Islet of Langerhans (tissue), 1 donor: ENCODE measurements around the gene CTNNBIP1.

Experiments
- FAIRE-seq: peaks from one replicate; lab custom pipeline; 2011; peaks lifted over from hg19 to GRCh38; lab: Jason Lieb, UNC

The CTNNBIP1 gene

DNA sequence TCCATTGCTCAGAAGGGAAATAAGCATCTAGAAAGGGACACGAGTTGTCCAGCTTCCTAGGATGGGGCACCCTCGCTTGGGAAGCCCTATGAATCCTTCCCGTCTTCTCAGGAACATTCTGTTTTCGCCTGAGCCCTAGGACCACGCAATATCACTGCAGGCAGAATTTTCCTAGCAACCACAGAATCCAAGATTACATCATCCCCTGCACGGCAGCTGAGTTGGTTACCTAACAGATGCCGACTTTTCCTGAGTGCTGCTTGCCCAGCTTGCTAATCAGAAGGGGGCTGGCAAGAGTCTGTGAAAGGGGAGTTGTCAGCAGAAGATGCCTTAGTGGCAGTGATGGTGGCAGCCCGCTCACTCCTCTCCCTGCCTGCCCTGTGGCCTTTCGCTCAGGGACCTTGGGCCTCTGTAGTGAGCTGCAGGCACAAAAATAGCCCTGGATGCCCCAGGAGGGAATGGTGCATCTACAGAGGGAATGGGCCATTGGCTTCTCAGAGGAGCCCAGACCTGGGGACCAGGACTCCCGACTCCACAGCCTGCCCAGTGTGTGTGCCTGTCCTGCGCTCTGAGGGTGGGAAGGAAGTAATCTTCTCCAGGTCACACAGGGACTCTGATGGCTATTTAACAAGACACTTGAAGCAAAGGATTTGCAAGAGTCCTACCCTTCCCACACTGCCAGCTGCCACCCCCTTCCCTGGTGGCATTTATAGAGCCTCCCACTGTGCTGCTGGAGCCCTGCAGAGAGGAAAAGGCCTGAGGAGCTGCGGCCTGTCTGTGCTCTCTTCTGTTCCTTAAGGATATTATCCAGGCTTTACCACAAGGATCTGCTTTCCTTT lies 57.4 kb downstream of the CTNNBIP1 start:
- peak; percentile 93 for FAIRE-seq

DNA sequence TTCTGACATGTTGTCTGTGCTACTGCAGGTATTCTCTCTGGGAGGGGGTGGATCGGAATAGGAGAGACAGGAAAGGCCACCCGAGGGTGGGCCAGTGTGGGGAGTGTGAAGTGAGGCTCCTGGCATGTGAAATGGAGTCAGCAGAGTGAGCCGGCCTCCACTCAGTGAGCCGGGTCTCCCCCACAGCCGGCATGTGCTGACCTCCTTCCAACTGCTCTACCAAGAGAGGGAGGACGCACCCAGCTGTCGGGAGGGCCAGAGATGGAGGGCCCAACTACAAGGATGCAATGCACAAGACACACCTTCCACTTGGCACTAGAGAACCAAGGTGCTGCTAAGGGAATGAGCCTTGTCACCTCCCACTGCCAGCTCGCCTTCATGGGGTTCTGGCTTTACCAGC lies 58.1 kb downstream of the CTNNBIP1 start:
- FAIRE-seq: no peak

DNA sequence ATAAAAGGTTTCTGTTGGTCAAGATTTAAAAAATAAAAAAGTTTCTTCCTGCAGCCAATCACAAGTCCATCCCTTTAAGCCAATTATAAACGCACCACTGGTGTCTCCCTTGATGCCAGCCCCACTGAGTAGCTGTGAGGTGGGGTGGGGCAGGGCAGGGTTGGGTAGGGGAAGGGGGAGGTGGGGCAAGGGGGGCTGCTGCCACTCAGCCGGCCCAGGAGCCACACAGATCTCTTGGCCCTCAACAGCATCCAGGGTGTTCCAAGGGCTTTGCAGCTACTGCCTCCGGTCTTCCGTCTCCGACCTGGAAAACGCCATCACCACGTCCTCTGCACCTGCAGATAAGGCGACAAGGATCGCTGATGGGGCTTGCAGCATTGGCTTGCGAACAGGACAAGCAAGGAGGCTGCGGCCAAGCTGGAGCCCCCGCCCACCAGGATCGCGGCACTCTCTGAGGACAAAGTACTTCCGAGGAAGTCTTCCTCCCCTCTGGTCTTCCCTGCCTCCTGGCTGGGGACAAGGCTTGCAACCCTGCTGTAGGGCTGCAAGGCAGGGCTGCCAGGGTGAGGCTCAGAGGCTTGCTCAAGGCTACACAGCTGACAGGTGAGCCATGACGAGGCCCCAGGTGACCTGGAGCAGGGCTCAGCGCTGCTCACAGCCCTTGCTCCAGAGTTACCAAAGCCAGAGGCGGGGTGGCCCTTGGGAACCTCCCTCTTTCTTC lies 59.5 kb downstream of the CTNNBIP1 start:
- no peak for FAIRE-seq

DNA sequence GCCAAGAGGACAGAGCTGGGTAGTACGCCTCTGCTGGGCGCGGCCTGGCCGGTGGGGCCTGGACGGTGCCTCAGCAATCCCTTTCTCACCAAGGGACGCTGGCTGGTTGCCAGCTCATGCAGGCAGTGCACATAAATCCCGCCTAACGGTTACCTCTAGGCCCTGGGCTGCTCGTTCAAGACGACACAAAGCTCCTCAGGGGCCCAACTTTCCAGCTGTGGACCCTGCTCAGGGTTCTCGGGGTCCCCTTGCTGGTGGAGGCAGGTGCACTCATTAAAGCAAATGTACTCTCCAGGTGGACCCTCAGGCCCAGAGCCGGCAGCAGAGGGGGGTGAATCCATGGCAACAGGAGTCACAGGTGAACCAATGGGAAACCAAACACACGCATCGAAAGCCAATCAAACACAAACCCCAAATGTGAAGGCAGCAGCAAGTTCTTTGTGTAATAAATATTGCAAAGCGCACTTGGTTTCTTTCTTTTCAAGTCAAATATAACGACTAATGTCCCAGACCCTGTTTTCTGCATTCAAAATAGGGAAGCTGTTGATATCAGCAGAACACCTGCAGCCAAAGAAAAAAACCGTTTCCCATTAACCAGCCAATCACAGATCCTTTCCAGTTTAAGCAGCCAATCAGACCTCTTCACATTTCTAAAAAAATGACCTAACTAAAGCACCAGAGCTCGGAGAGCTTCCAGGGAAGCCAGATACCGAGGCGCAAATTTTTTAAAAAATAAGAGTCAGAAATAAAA lies 60.2 kb downstream of the CTNNBIP1 start:
- FAIRE-seq: no peak

DNA sequence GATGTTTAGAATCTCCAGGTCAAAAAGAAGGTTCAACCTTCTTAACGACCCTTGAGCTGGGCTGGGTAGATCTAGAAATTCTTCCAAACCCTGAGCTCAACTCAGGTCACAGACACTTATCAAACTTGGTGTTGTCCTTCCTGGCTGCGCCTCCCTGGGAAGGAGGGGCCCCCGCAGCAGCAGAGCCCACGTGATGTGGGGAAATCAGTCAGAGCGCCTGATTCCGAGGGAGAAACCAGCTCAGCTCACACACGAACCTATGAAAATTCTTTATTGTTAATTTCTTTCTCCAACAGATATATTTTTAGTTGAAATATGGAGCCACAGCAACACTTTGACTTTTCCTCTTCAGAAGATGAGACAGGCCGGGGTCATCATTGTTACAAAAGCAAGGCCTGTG lies 62.0 kb downstream of the CTNNBIP1 start:
- FAIRE-seq: no peak

DNA sequence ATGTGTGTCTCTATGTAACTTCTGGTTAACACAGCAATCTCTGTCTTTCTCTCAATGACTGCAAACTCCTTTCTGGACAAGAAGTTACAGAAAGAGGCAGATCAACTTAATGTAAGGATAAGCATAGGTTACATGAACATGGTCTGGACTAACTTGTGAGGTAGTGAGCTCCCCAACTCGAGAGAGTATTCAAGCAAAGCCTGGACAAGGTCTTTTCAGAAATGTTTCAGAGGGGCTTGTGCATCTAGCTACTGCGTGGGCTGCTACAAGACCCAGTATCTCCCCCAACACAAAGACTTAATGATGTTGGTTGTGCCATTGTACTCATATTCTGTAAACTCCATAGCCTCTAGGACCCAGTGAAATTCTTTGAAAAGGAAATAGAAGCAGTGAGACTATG lies 62.8 kb downstream of the CTNNBIP1 start:
- FAIRE-seq: no peak

DNA sequence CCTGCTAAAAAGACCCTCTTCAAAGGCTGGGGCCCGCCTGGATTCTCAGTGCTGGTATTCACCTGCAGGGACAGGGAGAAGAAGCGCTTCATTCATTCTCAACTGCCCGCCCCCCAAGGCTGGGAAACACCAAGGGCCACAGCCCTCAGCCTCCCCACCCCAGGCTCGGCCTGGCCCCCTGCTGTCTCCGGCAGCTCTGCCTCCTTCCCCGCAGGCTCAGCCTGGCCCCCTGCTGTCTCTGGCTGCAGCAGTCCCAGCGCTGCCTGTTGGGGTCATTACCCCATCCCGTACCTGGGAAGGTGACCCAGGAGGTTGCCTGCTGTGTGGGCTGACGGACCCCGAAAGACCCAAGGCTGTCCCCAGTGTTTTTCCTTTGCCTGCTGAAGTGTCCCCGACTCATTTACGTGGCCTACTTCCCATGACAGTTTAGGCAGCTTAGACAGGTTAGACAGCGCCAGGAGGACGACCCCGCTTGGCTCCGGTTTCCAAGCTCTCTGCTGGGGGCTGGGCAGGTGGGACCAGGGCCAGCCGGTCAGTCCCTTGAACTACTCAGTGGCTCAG lies 63.4 kb downstream of the CTNNBIP1 start:
- FAIRE-seq: no peak

DNA sequence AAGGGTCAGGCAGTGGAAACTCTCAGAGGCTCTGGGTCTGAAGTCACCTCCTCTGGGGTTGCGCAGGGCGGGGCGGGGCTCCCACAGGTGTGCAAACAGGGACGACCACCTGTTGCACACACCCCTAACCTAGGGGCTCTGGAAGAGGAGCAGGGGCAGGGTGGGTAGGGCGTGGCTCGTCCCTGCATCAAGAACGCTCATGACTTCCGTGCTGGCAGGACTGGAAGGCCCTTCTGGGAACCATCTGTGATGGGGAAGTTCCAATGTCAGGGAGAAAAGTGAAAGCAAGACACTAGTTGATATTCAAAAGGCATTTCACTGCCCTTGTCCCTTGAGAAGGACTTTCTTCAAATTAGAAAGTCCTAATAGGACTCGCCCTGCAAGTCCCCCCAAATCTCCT lies 64.2 kb downstream of the CTNNBIP1 start:
- FAIRE-seq: no peak

DNA sequence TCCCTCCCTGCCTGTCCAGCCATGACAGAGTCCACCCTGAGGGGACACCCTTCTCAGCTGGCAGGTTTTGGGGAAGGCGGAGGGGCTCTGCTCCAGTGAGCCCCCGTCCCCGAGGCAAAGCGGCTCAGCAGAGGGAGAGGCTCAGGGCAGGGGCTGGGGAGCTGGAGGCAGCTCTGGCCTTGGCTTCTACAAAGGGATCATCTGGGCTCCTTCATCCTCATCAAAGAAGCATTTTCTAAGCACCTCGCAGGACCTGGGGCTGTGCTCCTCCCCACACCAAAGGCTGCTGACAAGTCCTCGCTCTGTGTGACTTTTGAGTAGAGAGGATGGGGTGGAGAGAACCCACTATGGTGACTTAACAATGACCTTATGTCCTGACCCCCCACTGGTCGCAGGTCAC lies 65.3 kb downstream of the CTNNBIP1 start:
- FAIRE-seq: no peak

DNA sequence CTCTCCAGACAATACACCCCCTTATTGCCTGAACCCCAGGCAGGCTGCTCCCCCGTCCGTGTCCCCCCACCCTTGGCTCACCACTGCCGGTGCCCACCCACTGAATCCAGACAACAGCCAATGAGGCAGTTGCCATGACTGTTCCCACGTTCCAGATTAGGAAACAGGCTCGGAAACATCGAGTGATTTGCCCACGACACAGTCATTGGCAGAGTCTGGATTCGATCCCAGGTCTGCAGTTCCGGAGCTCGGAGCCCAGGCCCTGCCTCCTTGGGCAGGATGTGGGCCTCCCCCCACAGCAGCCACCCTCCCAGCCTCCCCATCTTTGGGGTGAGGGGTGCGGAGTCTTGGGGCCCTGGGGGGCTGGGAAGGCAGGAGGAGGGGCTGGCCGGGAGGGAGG lies 66.0 kb downstream of the CTNNBIP1 start:
- no peak for FAIRE-seq

DNA sequence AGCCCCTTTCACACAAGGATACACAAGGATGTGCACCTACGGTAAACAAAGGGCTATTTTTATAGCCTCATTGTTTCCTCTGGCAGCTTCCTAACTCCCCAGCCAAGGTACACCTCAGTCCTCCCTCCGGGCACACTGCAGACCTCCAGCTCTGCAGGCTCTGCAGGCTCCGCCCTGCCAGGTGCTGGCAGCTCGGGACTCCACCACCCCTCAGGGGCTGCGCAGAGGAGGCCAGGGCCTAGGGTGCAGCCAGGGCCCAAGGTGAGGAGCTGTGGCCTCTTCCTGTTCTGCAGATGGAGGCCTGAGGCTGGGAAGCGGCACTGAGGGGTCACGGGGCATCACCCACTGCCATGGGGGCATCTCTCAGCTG lies 66.5 kb downstream of the CTNNBIP1 start:
- FAIRE-seq: no peak

DNA sequence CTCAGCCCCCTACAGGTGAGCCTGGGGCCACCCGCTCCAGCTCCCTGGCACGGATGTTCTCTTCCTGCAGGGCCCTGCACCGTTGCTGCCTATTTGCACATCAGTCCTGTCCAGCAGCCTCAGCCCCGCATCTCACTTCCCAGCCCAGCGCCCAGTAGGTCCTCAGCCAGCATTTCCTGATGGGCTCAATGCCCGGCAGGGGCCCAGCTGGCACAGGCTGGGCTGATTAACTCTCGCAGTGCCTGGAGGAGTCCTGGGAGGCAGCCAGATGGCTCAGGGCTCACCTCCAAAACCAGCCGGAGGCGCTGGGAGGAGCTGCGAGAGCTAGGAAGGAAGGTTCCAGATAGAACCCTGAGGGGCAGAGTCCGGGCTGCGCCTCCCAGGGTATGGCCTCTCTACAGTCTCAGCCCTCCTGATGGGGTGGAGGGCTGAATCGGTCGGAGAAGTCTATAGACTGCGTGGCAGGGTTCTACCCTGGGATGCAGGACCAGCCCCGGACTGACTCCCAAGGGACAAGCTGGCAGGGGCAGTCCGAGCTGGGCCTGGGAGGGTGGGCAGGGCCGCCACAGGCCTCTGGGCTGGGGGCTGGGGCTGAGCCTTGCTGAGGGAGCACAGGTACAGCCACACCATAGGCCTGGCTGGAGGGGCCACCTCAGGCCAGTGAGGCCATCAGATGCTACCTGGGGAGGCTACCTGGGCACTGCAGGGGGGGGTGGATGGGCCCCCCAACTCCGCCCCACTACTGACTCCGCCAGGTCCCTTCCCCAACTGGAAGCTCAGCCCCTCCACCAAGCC lies 67.1 kb downstream of the CTNNBIP1 start:
- FAIRE-seq: no peak

DNA sequence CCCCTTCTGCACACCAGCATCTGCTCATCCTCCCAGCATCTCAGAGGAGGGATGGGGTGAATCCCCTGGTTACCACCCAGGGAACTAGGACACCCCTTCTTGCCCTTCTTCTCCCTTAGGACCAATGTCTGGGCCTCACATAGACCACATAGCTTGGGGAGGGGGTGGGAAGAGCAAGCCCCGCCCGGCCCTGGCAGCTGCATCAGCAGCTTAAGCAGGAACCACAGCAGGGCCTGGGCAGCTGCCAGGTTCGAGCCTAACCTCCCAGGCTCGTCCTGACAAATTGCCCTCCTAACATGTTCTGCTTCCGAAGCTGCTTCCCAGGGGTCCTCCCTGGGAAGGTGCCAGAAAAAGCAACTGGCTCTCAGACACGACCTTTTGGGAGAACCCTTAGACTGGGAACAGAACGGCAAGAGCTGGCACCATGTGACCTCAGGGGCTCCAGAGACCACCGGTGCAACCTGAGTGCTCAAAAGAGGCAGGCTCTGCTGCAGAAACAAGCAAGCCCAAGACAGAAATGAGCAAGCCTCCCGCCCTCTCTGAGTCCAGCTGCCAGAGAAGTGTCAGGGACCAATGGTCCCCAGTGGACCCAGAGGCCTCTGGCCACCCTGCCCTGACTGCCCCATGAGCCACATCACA lies 67.9 kb downstream of the CTNNBIP1 start:
- no peak for FAIRE-seq

DNA sequence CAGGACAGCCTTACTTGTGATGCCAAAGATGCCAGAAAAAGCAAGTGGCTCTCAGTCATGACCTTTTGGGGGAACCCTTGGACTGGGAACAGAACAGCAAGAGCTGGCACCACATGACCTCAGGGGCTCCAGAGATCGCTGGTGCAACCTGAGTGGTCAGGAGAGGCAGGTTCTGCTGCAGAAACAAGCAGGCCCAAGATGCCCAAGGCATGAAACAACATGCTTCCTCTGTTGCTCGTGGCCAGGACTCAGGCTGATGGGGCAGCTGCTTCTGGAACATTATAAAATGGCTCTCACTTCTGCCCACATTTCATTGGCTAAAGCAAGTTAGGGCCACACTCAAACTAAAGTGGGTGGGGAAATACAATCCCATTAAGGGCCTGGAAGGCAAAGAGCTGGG lies 68.6 kb downstream of the CTNNBIP1 start:
- no peak for FAIRE-seq

DNA sequence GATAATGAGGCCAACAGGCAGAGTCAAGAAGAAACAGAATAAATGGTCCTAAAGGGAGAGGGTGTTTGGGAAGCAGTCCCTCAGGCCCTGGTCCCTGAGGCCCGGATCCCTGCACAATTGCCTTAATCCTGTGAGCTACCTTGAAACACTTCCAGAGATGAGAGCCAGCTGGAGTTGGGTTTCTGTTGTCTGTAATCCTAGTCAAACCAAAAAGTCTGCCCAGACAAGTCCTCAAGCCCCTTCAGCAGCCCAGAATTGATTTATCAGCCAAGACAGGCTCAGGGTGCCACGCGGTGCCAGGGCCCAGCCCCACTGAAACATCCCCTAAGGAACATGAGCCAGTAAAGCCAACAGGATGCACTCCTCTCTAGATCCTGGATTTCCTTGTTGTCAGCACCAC lies 69.9 kb downstream of the CTNNBIP1 start:
- FAIRE-seq: no peak

DNA sequence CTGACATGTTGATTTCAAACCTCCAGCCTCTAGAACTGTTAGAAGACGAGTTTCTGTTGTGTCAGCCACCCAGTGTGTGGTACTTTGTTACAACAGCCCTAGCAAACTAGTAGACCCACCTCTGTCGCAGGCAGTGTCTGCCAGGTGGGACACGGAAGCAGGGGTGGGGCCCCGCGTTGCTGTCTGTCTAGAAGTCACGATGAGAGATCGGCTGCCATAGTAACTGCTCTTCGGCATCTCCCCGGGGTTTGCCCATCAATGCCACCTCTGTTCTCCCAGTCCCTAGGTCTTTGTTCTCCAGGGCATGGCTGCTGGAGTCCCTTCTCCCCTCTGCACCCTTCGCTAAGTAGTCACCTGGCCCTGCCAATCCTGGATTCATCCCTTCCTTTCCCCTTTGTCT lies 71.1 kb downstream of the CTNNBIP1 start:
- FAIRE-seq: no peak

DNA sequence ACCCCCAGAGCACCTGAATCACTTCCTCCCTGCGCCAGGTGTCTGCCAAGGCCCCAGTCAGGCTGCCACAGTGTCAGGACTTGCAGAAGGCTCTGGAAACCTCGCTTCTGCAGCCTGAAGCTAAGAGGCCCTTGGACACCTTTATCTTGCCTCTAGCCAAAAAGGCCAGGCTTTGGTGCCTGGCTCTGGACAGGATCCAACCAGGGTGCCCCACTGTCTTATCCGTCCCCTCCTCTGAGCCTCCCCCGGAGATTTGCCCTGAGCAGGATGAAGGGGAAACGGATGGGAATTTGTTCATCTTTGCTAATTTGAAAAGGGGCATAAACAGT lies 73.5 kb downstream of the CTNNBIP1 start:
- no peak for FAIRE-seq

DNA sequence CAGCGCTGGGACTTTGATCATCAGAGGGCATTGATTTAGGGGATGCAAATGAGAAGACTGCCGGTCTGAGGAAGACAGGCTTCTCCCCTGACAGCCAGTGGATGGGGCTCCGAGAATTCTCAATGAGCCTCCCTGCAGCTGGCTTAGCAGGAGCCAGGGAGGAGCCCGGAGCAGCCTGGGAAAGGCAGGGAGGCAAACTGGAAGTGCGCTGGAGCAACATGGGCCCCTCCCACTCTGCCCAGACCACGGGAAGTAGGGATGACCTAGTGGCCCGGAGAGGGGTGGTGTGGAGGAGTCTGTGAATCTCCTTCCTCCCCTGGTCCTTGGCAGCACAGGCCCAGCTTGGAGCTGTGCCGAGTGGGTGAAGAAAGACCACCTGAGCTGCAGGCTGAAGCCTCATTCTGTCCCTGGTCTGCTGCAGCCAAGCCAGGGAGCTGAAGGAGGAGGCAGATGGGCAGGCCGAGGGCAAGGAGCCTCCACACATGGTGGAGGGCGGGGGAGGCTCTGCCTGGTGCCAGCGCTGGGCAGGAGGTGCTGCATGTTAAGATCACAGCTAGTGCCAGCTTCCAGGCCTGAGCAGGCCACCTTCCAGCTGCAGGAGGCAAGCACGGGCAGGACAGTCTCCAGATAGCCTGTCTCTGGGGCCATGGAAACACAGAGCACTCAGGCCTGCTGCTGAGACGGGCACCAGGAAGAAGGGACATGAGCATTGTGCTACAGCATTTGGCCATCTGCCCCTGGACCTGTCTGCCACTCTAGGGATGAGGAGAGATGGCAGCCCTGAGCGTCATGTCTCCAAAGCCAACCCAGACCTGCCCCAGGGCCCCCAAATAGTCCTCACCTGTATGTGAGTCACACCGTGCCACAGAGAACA lies 74.1 kb downstream of the CTNNBIP1 start:
- FAIRE-seq: no peak

DNA sequence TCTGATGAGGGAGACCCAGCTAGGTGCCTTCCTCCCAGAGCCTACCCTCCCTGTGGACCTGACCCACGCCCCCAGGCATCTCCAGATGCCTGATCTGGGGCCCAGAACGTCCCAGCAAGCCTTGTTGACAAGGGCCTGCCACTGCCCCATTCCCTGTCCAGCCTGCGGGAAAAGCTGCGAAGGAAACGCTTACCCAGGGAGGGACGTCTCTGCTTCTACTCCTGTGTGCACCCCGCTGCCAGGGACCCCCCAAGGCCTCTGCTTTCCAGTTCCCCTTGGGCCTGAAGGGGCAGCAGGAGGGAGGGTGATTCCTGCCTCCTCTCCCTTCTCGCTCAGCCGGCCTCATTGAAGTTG lies 74.7 kb downstream of the CTNNBIP1 start:
- no peak for FAIRE-seq

DNA sequence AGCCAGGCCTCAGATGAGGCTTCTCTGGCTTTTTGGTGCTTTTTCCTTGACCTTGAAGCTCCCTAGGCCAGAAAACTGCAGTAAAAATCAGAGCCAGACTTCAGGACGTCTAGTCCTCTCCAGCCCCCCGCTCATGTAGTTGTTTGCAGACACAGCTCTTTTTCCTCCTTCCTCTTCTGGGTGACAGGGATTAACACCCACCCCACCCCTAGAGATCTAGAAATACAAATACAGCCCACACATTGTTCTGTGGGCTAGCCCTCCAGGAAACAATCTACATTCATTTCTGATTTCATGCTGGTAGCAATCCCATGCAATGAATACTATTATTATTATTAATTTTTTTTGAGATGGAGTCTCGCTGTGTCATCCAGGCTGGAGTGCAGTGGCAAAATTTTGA lies 76.4 kb downstream of the CTNNBIP1 start:
- FAIRE-seq: no peak
